Fibroblast of mammary gland (primary cell): ENCODE results near the gene FDCSP.

ENCODE experiments used
- DNase-seq: peaks from one replicate; pipeline ENCODE4 v3.0.0-alpha.2; 2010; ENCODE audit warnings: low read depth
- H3K4me3 ChIP-seq: 2 replicates; pipeline ENCODE4 v1.5.1; 2011; ENCODE audit warnings: low read depth, mild to moderate bottlenecking, low read length, moderate library complexity; ENCODE audit not compliant: control insufficient read depth
- TF ChIP-seq, protein P1 (sequence below): conservative IDR thresholded peaks from 2 replicates; pipeline ENCODE4 v1.5.1; 2011; ENCODE audit warnings: low read depth, low read length, inconsistent platforms; ENCODE audit not compliant: control insufficient read depth, insufficient read depth

The FDCSP gene

DNA sequence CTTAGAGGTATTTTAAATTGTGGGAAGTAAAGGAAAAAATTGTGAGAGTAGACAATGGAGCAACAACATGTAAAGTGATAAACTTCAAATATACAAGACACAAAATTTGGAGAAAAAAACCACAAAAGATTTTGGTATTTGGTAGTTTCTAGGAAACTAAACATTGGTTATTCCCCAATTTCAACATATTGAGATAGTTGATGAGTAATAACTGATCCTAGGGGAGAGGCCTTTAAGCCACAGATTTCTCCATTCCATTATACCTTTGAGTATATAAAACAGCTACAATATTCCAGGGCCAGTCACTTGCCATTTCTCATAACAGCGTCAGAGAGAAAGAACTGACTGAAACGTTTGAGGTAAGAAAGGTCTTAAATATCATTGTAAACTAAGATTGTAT, at the start of gene FDCSP:
FDCSP (plus strand) TSS at position 301 of the 400 bp plus-strand sequence. CDS start 5,071 bp downstream, outside the sequence.
- DNase-seq, result no peak
- no peak within 1 kb of the TSS for H3K4me3 ChIP-seq
- TF ChIP-seq, protein P1, sequence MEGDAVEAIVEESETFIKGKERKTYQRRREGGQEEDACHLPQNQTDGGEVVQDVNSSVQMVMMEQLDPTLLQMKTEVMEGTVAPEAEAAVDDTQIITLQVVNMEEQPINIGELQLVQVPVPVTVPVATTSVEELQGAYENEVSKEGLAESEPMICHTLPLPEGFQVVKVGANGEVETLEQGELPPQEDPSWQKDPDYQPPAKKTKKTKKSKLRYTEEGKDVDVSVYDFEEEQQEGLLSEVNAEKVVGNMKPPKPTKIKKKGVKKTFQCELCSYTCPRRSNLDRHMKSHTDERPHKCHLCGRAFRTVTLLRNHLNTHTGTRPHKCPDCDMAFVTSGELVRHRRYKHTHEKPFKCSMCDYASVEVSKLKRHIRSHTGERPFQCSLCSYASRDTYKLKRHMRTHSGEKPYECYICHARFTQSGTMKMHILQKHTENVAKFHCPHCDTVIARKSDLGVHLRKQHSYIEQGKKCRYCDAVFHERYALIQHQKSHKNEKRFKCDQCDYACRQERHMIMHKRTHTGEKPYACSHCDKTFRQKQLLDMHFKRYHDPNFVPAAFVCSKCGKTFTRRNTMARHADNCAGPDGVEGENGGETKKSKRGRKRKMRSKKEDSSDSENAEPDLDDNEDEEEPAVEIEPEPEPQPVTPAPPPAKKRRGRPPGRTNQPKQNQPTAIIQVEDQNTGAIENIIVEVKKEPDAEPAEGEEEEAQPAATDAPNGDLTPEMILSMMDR, result no peak

- no peak for DNase-seq
- no peak overlapping the region for H3K4me3 ChIP-seq
- TF ChIP-seq, protein P1, result no peak
These were observed 48.8 kb upstream of the FDCSP start for GRCh38 chr4:70177090-70177489.

GRCh38 chr4:70178075-70178660, 47.8 kb upstream of the FDCSP start:
- no peak for DNase-seq
- no peak overlapping the region for H3K4me3 ChIP-seq
- TF ChIP-seq, protein P1, result no peak

DNA sequence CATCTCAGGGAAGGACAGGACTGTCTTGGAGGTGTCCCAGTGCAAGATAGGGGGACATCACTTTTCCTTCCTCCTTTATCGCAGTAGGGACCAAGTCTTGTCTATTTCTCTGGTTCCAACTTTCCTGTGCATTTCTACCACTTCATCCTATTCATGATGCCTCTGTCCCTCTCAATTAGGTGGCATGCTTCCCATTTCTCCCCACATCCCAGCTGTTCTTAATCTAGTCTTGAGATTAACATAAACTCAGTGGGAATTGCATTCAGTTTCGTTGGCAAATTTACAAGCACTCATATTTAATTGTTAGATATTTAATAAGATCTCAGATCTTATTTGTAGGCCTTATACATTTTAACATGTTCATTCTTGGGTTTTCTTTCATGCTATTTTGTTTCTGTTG, 46.1 kb upstream of the FDCSP start:
- DNase-seq, result no peak
- H3K4me3 ChIP-seq, result no peak overlapping the region
- TF ChIP-seq, protein P1, result no peak

DNA sequence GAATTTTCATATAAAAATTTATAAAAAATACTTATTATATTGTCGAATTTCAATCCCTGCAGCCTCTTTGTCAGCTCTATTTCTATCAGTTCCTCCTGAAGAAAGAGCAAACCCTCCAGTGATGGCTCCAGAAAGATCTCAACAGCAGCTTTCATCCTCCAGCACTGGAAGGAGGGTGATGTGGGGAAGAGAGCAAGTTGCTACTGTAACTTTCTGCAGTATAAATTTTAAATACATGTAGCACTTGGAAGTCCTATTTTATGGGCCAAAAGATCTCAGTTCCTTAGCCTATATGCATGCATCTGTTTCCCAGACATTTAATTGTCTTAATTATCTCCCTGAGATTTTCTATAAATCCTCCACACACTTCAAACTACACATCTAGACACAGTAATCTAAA, 44.1 kb upstream of the FDCSP start:
- TF ChIP-seq, protein P1, result no peak
- H3K4me3 ChIP-seq, result no peak overlapping the region
- DNase-seq, result no peak

- DNase-seq, result no peak
- H3K4me3 ChIP-seq, result no peak overlapping the region
- TF ChIP-seq, protein P1, result no peak
These were observed 43.3 kb upstream of the FDCSP start for GRCh38 chr4:70182517-70183167.
